ENCODE data around the gene RHOJ. TPM values are rescaled to one million over a fixed set of nuclear protein-coding genes. Genes with fewer than 3 reads are reported as not detected.

RHOJ gene
- 7.2 TPM for total RNA-seq

GRCh38 chr14:63204407-63205043, at the start of gene RHOJ:
TSS of gene RHOJ (plus strand) at chr14:63204443. CDS start at chr14:63204870, 427 bp downstream.

GRCh38 chr14:63318835-63319234, 114.6 kb downstream of the RHOJ start, which contains the start of gene GPHB5:
TSS of gene GPHB5 (minus strand) at chr14:63318935. CDS start at chr14:63317849, 1,086 bp downstream.

Other genes starting within 250 kb of the RHOJ start
- 10.6 TPM for gene KCNH5, start 159.0 kb upstream of the RHOJ start, total RNA-seq
- gene GPHB5, start 114.5 kb downstream of the RHOJ start, total RNA-seq: not detected